GM21576 (cell line): ENCODE results near the gene SRL.
A peak's percentile ranks its signal among the peaks of the same experiment; 100 is the strongest.

Source experiments
- ATAC-seq: cut with Tn5 transposase; IDR thresholded peaks from one replicate; pipeline ENCODE4 v1.9.1; 2021; ENCODE audit warnings: mild to moderate bottlenecking, moderate library complexity; ENCODE audit not compliant: unreplicated experiment

The SRL gene

GRCh38 chr16:4204521-4204920 lies 37.4 kb downstream of the SRL start:
- ATAC-seq = no peak

DNA sequence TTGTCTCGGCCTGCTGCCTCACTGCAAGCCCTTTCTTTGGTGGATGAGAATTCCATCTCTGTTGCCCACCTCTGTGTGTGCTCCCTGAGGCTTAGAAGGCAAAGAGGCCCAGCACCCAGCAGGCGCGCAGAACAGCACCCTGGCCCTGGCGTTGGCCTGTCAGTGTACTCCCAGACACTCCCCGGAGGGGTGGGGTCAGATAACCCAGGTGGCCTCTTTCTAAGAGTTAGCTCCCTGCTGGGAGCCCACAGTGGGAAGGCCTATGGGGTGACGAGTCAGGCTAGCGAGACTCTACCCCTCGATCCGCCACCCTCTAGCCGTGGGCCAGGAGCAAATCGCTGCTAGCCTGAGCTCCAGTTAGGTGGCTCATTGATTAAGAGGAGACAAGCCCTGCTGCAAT lies 38.1 kb downstream of the SRL start:
- ATAC-seq = no peak

- ATAC-seq = no peak
Measured at GRCh38 chr16:4202615-4203345, 39.1 kb downstream of the SRL start.

DNA sequence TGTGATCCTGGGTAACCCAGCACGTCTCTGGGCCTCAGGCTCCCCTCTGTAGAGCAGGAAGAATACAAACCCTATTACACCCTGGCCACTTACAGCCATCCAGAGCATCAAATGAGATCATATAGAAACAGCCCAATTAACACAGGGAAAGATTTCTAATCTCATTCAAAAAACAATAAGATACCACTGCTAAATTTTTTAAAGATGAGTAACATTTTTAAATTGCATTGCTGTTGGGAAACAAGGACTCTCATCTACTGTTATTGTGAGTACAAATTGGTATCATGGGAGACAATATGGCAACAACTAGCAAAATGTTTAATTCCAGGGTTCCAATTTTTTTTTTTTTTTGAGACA lies 41.1 kb downstream of the SRL start:
- no peak for ATAC-seq

DNA sequence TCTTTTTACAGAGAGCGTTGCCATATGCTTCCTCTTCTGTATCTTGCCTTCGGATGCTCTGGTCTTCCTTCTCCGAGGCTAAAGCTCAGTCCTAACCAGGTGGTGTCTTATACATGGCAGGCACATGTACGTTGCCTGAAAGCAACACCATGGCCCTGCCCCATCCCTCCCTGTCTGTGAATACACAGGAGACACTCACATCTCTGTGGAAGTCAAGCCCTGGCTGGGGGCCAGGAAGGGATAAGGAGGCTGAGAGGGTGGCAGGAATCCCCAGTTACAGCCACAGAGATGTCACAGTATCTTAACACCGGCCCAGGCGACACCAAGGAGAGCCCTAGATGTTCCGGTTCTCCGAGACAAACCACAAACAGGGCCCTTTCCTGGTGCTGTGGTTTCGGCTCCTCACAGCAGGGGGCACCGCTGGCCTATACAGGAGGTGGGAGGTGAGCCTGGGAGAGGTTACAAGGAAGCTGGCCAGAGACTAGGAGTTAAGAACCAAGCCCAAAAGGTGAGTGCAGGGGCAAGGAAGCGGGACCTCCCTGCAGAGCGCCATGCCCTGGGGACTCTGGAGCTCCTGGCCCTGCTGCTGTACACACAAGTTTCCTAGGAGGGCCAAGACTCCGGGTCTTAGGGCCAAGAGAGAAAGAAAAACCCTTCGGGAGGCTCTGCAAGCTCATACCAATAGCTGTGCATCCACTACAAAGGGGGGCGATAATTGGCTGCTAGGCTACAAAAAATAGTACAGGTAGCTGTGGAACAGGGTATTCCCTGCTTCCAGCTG lies 41.7 kb downstream of the SRL start:
- no peak for ATAC-seq

GRCh38 chr16:4198816-4199215 lies 43.1 kb downstream of the SRL start:
- no peak for ATAC-seq

DNA sequence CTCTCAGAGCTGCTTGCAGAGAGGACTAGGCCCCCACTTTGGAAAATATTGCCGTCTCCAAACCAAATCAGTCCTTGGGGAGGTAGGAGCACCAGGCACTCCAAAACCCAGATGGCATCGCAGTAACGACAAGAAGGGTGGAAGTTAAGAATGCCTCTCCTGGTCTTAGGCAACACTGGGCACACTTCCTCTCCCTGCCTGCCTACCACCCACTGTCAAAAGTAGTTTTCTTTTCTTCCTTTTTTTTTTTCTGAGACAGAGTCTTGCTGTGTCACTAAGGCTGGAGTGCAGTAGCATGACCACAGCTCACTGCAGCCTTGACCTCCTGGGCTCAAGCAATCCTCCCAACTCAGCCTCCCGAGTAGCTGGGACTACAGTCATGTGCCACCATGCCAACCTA lies 47.2 kb downstream of the SRL start:
- no peak for ATAC-seq

DNA sequence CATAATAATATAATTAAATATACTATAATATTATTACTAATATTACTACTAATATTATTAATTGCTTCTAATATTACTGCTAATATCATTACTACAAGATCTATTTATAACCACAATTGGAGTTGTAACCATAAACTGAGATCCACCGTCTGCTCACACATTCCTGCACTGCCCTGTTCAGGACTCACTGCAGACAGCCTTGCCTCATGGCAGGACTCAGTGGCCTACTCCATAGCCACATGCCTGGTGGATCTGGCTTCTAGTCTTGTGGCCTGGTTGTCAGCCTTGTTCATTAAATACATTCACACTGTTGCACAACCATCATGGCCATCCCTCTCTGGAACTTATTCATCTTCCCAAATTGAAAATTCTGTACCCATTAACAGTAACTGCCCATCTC lies 48.0 kb downstream of the SRL start:
- ATAC-seq = no peak

DNA sequence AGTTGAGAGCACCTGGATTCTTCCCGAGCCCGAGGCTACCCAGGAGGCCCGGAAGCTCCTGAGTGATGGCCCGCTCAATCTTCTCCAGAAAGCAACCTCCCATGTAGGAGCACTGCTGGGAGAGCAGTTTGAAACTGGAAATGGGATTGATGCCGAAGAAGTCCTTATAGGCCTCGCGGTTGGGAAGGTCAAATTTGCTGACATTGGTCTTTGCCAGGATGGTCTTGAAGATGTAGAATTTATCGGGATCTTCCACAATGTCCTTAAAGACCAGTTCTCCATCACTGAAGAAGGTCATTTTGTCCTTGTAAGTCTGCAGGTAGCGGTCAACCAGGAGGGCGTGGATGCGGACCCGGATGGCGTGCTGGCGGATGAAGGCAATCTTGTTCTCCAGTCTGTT lies 49.7 kb downstream of the SRL start:
- no peak for ATAC-seq

- no peak for ATAC-seq
Measured at GRCh38 chr16:4190712-4191333, 51.1 kb downstream of the SRL start.

DNA sequence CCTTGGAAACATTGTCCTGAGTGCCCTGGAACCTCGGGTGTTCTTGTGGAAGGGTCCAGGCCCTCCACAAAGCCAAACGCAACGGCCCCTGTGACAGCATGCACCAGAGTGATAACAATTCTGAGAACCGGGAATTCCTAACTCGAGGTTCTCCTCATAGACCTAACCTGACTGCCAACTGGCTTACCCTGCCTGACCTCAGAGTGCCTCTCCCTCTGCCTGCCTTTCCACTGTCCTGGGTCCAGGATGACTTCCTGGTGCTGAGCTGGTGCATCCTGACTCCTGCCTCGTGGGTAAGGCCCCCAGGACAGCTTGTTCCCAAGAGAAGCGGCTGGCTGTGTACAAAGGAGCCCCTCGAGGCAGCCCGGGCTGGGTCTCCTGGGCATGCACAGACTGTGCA lies 51.8 kb downstream of the SRL start:
- ATAC-seq = no peak

DNA sequence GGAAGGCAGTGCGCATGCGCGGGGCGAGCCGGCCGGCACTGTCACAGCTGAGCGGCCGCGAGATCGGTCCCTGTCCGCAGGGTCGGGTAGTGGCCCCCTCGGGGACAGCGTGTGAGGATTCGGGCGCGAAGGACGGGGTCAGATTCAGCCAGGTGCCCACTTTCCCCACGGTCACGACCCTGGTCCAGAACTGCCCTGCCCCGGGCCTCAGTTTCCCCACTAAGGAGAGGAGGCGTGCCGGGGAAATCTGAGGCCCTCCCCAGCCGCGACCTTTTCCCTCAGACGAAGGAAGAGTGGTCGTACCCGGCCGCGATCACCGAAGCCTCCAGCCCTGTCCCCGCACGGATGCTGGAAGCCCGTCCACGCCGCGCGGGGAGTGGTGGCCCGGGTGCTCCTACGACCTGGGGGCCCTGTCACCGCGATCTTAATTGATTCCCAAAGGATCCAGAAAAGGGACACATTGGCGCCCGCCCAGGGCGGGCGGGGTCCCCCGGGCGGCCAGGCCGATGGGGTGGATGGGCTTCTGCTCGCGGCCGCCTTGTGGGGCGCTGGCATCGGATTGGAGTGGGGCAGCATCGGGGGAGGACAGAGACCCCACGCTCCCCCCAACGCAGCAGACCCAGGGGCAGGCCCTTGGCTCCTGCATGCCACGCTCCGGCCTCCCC lies 57.7 kb downstream of the SRL start:
- no peak for ATAC-seq

DNA sequence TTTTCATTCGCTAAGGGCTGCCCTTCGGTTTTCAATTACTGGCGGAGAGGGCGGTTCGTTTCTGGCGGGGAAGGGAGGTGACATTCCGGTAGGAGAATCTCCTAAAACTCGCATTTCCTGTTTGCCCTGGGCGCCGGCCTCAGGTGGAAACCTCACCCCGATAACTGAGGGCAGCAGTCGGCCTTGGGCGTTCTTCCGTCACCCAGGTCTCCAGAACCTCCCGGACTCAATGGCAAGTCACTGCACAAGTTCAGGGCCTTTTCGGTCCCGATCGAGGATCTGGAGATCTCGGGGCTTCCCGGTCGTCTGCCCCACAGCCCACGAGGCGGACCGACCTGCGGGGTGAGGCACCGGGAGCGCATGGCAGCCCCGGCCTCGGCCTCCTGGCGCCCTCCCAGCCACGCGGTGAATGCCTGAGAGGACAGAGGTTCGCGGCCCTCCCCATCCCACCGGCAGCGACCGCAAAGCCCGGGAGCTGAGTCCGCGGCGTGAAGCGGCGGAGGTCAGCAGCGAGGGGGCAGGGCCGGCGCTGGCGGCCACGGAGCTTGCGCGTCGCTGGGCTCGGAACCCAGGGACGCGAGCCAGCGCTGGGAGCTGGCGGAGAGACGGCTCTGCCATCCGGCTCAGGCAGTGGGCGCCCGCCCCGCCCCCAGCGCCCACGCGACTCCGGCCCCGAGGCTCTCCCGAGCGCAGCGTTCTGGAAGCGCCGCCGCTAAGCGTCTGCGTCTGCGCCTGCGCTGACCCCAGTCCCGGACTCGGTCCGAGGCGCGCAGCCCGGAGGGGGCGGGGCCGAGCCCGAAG lies 58.4 kb downstream of the SRL start:
- peak; percentile 63 for ATAC-seq

DNA sequence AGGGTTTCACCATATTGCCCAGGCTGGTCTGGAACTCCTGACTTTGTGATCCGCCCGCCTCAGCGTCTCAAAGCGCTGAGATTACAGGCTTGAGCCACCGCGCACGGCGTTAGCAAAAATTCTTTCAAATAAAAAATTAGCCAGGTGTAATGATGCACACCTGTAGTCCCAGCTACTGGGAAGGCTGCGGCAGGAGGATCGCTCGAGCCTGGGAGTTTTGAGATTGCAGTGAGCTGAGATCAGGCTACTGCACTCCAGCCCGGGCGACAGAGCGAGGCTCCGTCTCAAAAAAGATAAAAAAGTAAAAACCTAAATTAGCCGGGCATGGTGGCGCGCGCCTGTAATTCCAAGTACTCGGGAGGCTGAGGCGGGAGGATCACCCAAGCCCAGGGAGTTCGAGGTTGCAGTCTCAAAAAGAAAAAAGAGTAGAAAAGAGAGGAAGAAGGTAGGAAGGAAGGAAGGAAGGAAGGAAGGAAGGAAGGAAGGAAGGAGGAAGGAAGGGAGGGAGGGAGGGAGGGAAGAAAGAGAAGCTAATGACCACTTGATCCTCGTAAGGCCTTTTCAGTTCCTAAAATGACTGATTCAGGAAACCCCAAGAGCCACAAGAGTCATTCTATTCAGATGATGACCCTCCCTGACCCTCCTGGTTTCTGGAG lies 59.2 kb downstream of the SRL start:
- ATAC-seq = no peak

- no peak for ATAC-seq
Measured at GRCh38 chr16:4180511-4180910, 61.4 kb downstream of the SRL start.

GRCh38 chr16:4179763-4180260 lies 62.1 kb downstream of the SRL start:
- ATAC-seq = no peak

DNA sequence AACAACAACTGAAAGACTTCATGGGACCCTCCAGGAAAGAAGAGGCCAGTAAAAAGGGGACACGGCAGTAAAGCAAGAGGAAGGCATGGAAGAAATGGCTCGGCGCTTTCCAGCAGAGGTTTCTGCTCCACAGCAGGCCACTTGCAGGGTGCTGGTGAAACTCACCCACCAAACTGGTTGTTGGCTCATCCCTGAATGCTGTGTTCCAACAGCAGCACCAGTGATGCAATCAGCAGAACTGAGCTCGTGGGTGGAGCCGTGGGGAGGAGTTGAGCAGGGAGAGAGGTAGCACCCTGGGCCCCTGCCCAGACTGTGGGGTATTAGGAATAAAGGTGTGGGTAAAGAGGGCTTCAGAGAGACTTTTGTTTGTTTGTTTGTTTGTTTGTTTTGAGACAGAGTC lies 62.9 kb downstream of the SRL start:
- ATAC-seq = no peak

DNA sequence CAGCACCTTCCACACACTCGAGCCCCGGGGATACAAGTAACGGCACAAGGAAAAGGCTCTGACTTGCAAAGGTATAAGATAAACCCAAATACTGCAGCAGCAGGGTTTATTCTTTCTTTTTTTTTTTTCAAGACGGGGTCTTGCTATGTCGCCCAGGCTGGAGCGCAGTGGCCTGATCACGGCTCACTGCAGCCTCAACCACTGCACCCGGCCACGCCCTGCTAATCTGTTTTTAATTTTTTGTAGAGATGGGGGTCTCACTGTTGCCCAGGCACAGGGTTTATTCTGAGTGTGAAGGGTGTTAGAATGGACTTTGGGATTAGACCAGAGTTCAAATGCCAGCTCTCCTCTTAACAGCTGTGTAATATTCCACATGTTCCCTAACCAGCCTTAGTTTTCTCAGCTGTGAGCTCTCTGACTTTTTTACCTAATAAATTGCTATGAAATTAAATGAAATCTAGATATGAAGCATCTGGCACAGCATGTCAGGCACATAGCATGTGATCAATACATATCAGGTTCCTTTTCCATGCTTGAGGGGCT lies 63.3 kb downstream of the SRL start:
- ATAC-seq = no peak

DNA sequence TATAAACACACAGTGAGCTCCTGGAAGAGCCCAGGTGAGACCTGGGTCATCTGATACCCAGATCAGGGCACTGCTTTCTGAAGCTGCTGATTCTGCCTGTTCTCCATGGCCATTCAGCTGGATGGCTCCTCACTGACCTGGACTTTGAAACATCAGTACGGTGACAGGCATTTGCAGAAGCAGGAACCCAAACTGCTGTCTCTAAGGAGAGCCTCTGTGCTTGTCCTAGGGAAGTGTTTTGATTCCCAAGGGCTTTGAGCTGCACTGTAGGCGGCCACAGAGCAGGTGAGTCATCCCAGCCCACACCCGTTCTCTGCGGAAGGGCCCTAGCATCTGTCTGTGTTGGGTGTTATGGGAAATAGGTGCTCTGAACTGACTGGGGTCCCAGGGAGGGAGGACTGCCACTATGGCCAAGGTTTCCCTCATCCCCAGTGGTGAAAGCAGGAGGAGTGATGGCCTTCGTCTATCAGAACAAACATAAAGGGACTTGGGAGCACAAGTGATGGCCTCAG lies 64.9 kb downstream of the SRL start:
- no peak for ATAC-seq

- no peak for ATAC-seq
Measured at GRCh38 chr16:4175849-4176248, 66.0 kb downstream of the SRL start.
